Measurements from ENCODE around the gene PIEZO1.
"Not testable (repeated sequence)": the region's sequence is repeated elsewhere in the genome, so short reads cannot be mapped to it uniquely, and the experiment has no call there.

PIEZO1 gene

DNA sequence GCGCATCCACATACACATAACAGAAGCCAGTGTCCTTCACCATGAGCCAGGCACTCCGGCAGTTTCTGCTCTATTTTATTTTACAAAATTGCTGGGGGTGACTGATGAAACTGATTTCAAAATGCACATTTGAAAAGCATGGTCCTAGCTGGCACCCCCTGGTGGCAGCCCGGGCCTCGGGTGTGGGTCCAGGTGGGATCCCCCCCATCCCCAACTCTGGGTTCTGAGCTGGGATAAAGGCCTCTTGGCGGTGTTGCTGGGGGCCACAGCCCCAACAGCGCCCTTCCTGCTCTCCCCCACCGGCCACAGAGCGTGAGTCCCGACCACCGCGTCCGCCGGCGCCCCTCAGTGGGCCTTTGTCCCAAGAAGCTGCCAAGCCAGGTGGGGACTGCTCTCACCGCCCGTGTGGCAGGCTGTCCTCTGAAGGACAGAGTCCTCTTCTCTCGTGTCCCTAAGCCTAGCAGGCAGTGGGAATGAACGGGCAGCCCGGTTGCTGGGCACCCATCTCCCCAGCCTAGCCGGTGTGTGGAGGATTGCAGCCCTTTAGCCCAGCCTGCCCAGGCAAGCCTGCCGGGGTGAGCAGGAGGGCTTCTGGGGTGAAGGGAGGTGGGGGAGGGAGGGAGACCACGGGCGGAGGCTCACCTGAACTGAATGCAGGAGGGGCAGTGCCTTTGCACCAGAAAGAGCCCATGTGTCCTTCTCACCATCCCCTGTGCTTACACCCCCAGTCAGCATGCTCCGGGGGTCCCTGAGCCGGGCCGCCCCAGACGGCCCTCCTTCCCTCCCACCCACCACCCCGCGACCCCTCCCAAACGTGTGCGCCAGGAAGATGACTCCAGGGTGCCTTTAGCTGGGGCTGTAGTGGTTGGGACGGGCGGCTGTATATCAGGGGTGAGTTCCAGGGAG, 99.6 kb downstream of the PIEZO1 start:
- DNase-seq: no peak

- DNase-seq: no peak
Observed at GRCh38 chr16:88684569-88685155, 100.4 kb downstream of the PIEZO1 start.

- no peak for DNase-seq
Observed at GRCh38 chr16:88681709-88682451, 103.1 kb downstream of the PIEZO1 start.

- DNase-seq: no peak
Observed at GRCh38 chr16:88681084-88681680, 103.8 kb downstream of the PIEZO1 start.

GRCh38 chr16:88680554-88681083, 104.4 kb downstream of the PIEZO1 start:
- DNase-seq: no peak

DNA sequence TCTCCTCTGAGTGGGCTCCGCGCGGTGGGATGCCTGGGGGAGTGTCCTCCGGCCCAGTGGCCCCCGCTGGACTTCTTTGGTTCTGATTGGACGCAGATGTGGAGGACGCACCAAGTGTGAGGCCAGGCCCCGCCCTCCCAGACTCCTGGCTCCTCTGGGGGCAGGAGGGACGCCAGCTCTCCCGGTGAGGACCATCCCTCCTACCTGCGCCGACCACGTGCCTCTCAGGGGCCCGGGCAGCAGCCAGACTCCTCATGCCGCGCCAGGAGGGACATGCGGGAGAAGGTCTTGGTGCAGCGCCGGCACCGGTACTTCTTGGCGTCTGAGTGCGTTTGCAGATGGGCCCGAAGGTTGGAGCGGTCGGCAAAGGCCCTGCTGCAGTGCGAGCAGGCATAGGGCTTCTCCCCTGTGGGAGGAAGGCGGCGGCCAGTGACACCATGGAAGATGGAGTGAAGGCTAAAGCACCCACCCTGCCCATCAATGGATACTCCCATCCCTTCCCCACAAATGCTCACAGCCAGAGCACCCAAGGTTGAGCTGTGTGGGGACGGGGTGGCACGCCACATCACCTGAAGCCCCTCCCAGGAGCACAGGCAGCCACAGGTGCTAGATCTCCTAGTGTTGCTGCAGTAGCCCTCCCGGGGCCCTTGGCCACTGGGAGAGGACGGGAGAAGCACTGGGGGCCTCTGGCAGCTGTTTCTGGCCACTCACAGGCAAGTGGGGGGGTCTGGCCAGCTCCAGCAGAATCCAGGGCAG, 106.6 kb downstream of the PIEZO1 start:
- DNase-seq: no peak

GRCh38 chr16:88677721-88678120, 107.3 kb downstream of the PIEZO1 start:
- DNase-seq: no peak

DNA sequence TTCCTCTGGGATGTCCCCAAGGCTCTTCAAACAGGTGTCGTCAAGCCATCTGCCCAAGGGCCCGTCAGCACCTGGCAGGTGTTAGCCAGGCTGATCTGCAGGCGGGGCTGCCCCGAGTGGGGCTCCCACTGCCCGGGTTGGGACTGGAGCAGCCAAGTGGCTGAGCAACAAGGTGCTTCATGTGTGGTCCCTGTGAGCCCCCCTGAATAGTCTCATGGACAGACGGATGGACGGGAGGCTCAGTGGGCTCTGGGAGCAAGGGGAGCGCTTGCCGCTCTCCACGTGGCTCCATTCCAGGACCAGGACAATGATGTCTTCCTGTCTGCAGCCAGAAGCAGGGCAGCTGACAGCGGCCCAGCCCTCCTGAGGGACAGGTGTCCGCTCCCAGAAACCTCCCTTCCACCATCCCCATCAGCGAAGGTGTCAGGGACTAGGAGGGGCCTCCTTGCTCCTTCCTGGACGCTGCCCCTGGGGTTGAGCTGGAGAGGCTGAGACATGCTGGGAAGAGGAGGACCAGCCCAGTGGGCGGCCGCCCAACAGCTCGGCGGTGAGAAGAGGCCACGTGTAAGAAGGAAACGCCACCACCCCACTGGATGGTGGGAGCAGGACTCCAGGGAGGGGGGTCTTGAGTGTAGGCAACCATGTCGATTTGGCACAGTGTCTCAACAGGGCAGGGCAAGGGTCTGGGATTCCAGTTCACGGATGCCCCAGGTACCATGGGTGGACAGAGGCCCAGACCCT, 108.3 kb downstream of the PIEZO1 start:
- no peak for DNase-seq

- DNase-seq: no peak
Observed at GRCh38 chr16:88673716-88674379, 111.2 kb downstream of the PIEZO1 start.

DNA sequence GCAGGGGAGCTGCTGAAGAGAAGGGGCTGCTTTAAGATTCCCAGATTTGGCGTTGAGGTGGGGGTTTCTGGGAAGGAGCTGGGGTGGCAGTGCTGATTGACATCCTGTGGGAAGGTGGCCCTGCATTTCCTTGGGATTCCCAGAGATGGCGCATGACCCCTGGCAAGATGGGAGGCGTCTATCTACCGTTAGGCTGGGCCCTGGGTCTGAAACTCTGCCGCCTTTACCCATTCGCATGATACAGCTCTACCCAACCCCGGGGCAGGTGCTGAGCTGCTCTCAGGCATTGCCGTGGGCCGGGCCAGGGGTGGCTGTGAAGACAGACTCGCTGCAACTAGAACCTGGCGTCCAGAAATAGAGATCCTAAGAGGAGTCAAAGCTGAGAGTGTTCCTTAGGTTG, 112.2 kb downstream of the PIEZO1 start:
- no peak for DNase-seq

- DNase-seq: no peak
Observed at GRCh38 chr16:88671806-88672205, 113.2 kb downstream of the PIEZO1 start.

DNA sequence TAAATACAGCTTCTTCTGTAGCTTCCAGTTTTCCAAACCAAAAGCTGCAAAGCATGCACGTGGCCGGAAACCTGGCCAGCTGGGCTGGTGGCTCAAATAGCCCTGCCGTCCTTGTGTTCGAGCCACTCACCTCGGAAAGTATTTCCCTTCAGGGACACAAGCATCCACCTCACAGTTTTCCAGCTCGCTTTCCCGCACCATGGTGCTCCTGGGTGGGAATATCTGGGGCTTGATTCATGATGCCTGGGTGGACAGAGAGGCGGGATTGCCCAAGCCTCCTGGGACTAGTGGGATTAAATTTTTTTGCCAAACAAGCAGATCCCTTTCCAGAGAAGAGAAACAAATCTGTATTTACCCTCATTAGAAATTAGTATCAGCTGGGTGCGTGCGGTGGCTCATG, 115.0 kb downstream of the PIEZO1 start:
- no peak for DNase-seq

GRCh38 chr16:88669493-88669892, 115.5 kb downstream of the PIEZO1 start:
- DNase-seq: not testable (repeated sequence)

DNA sequence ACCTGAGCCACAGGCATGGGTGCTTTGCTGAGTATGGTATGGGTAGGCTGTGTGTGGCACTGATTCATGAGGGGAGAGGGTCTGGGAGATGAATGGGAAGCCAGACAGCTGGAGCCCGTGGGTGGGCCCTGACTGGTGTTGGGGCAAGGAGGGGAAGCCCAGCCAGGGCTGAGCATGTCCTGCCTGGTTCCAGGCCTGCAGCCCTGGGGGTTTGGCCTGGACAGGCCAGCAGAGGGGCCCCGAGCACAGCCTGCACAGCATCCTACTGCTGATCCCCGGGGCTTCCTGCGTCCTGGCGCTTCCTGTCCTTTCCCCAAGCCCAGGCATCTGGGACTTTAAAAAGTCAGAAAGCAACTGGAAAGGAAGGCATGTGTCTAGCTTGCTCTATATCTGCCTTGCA, 117.6 kb downstream of the PIEZO1 start:
- no peak for DNase-seq

GRCh38 chr16:88665570-88665969, 119.5 kb downstream of the PIEZO1 start:
- no peak for DNase-seq
